HG03066 (cell line): ENCODE measurements around the gene ZDHHC6.
"Not testable (repeated sequence)": the region's sequence is repeated elsewhere in the genome, so short reads cannot be mapped to it uniquely, and the experiment has no call there.

Experiments used
- ATAC-seq: cut with Tn5 transposase; IDR thresholded peaks from one replicate; pipeline ENCODE4 v1.9.1; 2021; ENCODE audit warnings: low read depth; ENCODE audit not compliant: unreplicated experiment

The ZDHHC6 gene

DNA sequence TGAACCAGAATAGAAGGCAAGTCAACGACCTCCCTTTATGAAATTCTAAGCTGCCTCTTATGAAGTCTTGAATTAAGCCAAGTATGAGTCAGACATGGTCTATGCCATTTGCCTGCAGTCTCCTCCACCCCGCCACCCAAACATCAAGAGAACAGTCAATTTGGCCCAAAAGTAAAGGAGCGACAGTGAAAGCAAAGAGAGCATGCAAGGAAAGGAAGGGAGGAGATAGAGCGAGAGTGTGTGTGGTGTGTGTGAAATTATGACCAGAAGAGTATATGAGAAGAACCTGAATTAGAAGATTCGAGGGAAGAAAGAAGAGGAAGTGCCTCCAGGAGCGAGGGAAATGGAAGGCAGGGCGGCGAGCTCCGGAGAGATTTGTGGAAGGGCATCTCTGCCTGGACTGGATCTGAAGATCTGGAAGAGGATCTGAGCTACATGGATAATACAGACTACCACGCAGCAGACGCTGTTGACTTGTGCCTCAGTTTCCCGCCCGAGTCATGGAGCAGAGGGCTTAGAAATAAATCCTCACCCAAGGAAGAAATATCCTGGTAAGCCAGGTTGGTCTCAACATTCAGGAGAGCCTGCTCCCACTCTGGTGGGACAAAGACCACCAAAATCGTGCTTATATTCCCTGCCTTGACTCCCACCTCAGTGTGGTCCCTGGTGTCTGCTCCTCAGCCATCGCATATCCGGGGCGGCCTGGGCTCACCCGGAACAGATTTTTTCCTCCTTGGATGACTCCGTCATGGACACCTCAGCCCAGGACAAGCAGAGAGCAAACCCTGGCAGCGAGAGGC lies 459 bp downstream of the ZDHHC6 start:
- ATAC-seq = no peak

DNA sequence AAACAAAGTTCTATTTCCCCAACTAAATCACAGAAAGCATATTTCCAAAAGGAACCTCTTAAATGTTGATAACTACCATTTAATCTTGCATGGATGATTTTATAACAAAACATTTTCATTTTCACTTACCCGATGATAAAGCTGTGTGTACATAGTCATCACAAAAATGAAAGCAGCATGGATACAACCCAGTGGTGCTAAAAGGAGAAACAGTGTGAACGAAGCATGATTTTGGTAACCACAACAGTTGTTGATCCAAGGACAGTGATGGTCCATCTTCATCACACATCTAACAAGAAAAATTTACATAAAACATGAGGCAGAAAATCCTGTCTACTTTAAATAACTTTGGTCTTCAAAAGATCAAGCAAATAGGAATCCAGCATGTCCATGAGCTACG lies 4.7 kb downstream of the ZDHHC6 start:
- no peak for ATAC-seq

- ATAC-seq = no peak
These were observed 5.2 kb downstream of the ZDHHC6 start for GRCh38 chr10:112441520-112441919.

DNA sequence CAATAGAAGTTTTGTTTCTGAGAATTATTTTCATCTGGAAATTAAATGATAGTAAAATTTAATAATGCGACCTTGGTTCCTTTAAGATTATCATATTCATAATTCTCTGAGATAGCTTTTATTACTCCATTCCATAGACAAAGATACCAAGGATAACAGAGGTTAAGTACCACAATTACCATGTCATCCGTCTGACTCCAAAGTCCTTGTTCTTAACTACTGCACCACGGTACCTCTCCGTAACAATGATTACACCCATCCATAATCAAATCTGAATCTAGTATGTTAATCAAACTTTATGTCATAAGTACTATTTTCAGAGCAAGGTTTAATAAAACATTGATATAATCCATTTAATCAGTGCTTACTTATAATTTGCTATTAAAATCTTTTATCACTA lies 8.4 kb downstream of the ZDHHC6 start:
- no peak for ATAC-seq

GRCh38 chr10:112434988-112435619 lies 11.6 kb downstream of the ZDHHC6 start:
- ATAC-seq = no peak

DNA sequence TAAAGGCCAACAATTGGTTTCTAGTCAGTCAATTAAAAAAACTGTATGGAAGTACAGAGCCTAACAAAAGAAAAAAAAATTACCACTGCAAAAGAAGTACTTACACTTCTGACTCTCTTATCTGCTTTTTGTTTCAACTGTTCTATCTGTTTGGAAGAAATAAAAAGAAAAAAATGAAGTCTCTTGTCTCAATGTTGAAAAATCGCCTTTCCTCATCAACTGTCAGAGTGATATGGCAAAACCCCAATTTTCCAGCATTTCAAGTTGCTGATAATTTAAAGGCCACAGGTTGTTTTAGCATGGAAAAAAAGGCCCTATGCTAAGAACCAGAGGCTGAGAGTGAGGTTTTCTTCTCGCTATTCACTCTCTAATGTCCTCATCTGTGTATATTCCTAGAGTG lies 13.6 kb downstream of the ZDHHC6 start:
- no peak for ATAC-seq

GRCh38 chr10:112429654-112430230 lies 17.0 kb downstream of the ZDHHC6 start:
- no peak for ATAC-seq

DNA sequence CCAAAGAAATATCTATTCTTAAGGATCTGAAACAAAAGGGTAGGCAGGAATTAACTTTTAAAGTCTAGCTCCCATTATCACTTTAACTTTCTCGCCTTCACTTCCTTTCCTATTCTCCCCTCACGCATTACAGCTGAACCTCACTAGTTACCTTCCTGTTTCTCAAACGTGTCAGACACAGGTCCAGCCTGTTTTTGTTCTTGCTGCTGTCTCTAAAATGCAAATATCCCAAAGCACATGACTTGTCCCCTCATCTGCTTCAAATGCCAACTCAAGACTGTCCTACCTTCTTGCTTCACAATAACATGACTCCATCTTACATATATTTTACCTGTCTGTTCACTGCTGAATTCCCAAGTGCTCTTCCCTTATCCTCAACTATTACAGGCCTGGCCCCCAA lies 17.6 kb downstream of the ZDHHC6 start:
- no peak for ATAC-seq

DNA sequence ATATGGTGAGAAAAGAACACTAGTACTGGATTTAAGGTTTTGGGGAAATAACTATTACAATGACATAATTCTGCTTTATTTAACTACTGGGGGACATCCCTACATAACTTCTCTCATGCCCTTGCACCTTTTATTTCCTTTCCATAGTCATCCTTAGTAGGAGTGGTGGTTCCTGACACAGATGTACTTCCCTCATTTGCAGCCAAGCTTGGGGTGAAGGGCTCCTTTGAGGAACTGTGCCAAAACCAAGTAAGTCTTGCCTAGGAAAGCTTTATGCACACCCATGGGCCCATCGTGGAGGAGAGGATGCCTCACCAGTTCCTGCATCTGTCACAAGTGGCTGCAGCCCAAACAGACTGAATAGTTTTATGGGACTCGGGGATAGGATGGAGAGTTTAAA lies 20.6 kb downstream of the ZDHHC6 start:
- ATAC-seq = no peak

DNA sequence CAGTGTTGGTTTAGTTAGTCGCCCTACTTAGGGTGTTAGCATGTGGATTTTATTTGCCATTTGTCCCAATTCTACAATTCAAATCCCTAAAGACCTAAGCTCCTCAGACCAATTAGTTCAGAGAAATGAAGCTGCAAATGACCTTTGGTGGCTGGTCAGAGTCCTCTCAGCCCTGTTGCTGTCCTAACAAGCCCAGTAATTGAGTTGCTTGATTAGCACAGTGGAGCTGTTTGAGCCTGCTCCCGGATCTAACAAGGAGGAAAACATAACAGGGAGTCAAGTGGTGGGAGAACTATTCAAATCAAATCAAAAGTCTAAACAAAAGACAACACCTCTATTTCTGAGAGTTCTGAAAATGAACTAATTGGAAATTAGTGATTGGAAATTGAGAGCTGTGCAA lies 22.1 kb downstream of the ZDHHC6 start:
- ATAC-seq = no peak

DNA sequence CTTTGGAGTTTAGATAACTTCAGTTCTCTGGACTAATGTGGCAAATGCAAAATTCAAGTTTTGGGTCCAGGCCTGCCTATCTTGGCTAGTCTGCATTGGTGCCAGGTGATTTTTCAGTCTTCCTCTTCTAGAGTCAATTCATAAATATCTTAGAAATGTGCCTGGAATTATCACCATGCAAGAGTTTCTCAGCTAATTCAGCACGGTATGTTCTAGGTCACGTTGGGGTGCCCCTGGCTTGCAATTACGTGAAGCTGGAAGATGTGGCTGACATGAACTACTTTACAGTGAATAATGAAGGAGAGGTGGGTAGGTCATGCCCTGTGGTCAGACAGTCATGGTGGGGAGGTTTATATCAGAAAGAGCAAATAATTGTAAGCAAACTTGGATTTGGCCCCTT lies 25.0 kb downstream of the ZDHHC6 start:
- ATAC-seq = no peak

- ATAC-seq = no peak
These were observed 34.0 kb downstream of the ZDHHC6 start for GRCh38 chr10:112412696-112413095.

- no peak for ATAC-seq
These were observed 37.0 kb downstream of the ZDHHC6 start for GRCh38 chr10:112409755-112410154.

GRCh38 chr10:112409299-112409698 lies 37.4 kb downstream of the ZDHHC6 start:
- no peak for ATAC-seq

DNA sequence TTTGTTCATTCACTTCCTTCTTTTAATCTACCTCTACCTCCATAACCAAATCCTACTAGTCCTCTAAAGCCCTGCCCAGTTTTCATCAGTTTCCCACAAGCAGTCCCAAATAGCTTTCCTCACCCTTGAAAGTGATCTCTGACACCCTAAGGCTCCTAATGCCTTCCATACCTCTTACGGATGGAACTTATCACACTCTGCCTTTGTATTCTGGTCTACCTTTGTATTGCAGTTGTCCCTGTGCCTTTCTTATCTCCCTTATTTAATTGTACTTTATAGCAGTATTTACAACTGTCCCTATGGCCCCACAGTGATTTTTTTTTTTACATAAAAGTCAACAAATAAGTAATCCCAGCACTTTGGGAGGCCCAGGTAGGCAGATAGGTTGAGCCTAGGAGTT lies 39.0 kb downstream of the ZDHHC6 start:
- ATAC-seq = no peak

DNA sequence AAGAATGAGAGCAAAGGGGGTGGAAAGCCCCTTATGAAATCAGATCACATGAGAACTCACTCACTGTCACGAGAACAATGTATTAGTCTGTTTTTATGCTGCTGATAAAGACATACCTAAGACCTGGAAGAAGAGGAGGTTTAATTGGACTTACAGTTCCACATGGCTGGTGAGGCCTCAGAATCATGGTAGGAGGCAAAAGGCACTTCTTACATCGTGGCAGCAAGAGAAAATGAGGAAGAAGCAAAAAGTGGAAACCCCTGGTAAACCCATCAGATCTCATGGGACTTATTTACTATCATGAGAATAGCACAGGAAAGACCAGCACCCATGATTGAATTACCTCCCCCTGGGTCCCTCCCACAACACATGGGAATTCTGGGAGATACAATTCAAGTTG lies 39.9 kb downstream of the ZDHHC6 start:
- ATAC-seq = not testable (repeated sequence)

- ATAC-seq = no peak
These were observed 42.1 kb downstream of the ZDHHC6 start for GRCh38 chr10:112404617-112405016.

DNA sequence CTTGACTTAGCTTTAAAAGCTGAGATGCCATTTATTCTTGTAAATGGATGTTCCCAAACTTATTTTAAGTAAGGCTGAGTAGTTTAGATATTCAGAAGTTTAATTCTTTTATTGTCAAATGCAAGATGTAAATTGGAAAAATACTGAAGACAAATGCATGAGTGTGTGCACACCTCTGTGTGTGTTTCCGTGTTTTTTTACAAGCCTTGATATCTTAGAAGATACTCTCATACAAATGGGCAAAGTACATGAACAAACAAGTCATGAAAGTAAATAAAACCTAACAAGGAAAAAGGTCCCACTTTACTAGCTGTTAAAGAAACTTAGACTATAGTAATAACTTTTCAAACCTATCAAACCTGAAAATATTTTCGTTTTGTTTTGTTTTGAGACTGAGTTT lies 43.8 kb downstream of the ZDHHC6 start:
- ATAC-seq = no peak

- no peak for ATAC-seq
These were observed 49.1 kb downstream of the ZDHHC6 start for GRCh38 chr10:112397592-112397991.

- ATAC-seq = no peak
These were observed 50.7 kb downstream of the ZDHHC6 start for GRCh38 chr10:112395809-112396530.

GRCh38 chr10:112394475-112394875 lies 52.2 kb downstream of the ZDHHC6 start:
- no peak for ATAC-seq
